ENCODE data around the gene TPO.

TPO gene

GRCh38 chr2:1478311-1479305 is 65.3 kb downstream of the TPO start:
- no peak overlapping the region for H3K27ac ChIP-seq
- TF ChIP-seq CTCF (IDR thresholded peaks at IDR 0.05) (no peak), ZFX (IDR thresholded peaks at IDR 0.05; ENCODE audit: borderline replicate concordance) (no peak)

- no peak overlapping the region for H3K27ac ChIP-seq
These were observed 66.1 kb downstream of the TPO start for GRCh38 chr2:1479346-1479745.

GRCh38 chr2:1480671-1481076 is 67.4 kb downstream of the TPO start:
- TF ChIP-seq ZFX (IDR thresholded peaks at IDR 0.05; ENCODE audit: borderline replicate concordance) (no peak), CTCF (IDR thresholded peaks at IDR 0.05) (no peak)
- H3K27ac ChIP-seq: no peak overlapping the region

More at GRCh38 chr2:1479346-1479745, 66.1 kb downstream of the TPO start:
- TF ChIP-seq ZFX (IDR thresholded peaks at IDR 0.05; ENCODE audit: borderline replicate concordance): no peak
- TF ChIP-seq CTCF (IDR thresholded peaks at IDR 0.05): no peak

- no peak overlapping the region for H3K27ac ChIP-seq
- TF ChIP-seq ZFX (IDR thresholded peaks at IDR 0.05; ENCODE audit: borderline replicate concordance) (no peak), CTCF (IDR thresholded peaks at IDR 0.05) (no peak)
These were observed 68.4 kb downstream of the TPO start for GRCh38 chr2:1481406-1482252.

GRCh38 chr2:1482253-1482675 is 69.0 kb downstream of the TPO start:
- no peak overlapping the region for H3K27ac ChIP-seq
- TF ChIP-seq ZFX (IDR thresholded peaks at IDR 0.05; ENCODE audit: borderline replicate concordance) (no peak), CTCF (IDR thresholded peaks at IDR 0.05) (no peak)

- TF ChIP-seq ZFX (IDR thresholded peaks at IDR 0.05; ENCODE audit: borderline replicate concordance) (no peak), CTCF (IDR thresholded peaks at IDR 0.05) (no peak)
- no peak overlapping the region for H3K27ac ChIP-seq
These were observed 69.7 kb downstream of the TPO start for GRCh38 chr2:1482981-1483380.

Measured in 22Rv1 (cell line).